ENCODE measurements around the gene DYRK1B. TPM values are rescaled to one million over a fixed set of nuclear protein-coding genes. Genes with fewer than 3 reads are reported as not detected.
A peak's percentile ranks its signal among the peaks of the same experiment; 100 is the strongest.

The DYRK1B gene
- total RNA-seq, 4 donors from 2014 or later = 9.3 to 19.4 (median 15.4) TPM

GRCh38 chr19:39807846-39808364 lies 26.1 kb downstream of the DYRK1B start:
- no peak overlapping the region for H3K4me3 ChIP-seq
- H3K4me1 ChIP-seq = peaks cover 0 to 5% (median 3%) of the 10 kb centered on the region in 4 donors
- H3K27ac ChIP-seq (replicated peaks in 1 of 4) = no peak overlapping the region
- intact Hi-C loops (cut with DNase I) = no loop called here
- peak; percentile 10 for DNase-seq (ENCODE audit: extremely low spot score)
- peaks cover 0 to 5% (median 0%) of the 10 kb centered on the region in 4 donors for H3K27me3 ChIP-seq
- TF ChIP-seq POLR2AphosphoS5 (IDR thresholded peaks at IDR 0.05) (no peak), POLR2A (IDR thresholded peaks at IDR 0.05; ENCODE audit: low read depth) (no peak), EP300 (IDR thresholded peaks at IDR 0.05) (no peak), CTCF (IDR thresholded peaks at IDR 0.05) (no peak)
- WGBS = 73% methylated on average over 5 of the region's 5 CpGs
- H3K36me3 ChIP-seq = no peaks in the 10 kb centered on the region
- no peaks in the 10 kb centered on the region for H3K9me3 ChIP-seq

- no peak for TF ChIP-seq EP300 (IDR thresholded peaks at IDR 0.05)
- TF ChIP-seq CTCF (IDR thresholded peaks at IDR 0.05) = no peak
- no peak for TF ChIP-seq POLR2A (IDR thresholded peaks at IDR 0.05; ENCODE audit: low read depth)
- TF ChIP-seq POLR2AphosphoS5 (IDR thresholded peaks at IDR 0.05) = no peak
- Histone ChIP-seq H3K27me3 (peaks cover 0 to 5% (median 0%) of the 10 kb centered on the region in 4 donors), H3K36me3 (no peaks in the 10 kb centered on the region), H3K4me3 (no peak overlapping the region), H3K4me1 (peaks cover 0 to 7% (median 6%) of the 10 kb centered on the region in 4 donors), H3K9me3 (no peaks in the 10 kb centered on the region), H3K27ac (replicated peaks in 1 of 4) (no peak overlapping the region)
- DNase-seq (ENCODE audit: extremely low spot score) = peak; percentile 17
- intact Hi-C loops (cut with DNase I) = no loop called here
- WGBS = 52% methylated on average over 5 of the region's 5 CpGs
These were observed 28.9 kb downstream of the DYRK1B start for GRCh38 chr19:39805104-39805503.

GRCh38 chr19:39802958-39803357 lies 31.0 kb downstream of the DYRK1B start:
- Histone ChIP-seq H3K9me3 (no peaks in the 10 kb centered on the region), H3K4me1 (peaks cover 0 to 7% (median 6%) of the 10 kb centered on the region in 4 donors), H3K27me3 (peaks cover 0 to 5% (median 0%) of the 10 kb centered on the region in 4 donors), H3K27ac (replicated peaks in 1 of 4) (no peak overlapping the region), H3K36me3 (no peaks in the 10 kb centered on the region), H3K4me3 (no peak overlapping the region)
- WGBS = 13% methylated on average over 4 of the region's 4 CpGs
- intact Hi-C loops (cut with DNase I) = no loop called here
- TF ChIP-seq POLR2AphosphoS5 (IDR thresholded peaks at IDR 0.05) (no peak), POLR2A (IDR thresholded peaks at IDR 0.05; ENCODE audit: low read depth) (no peak), EP300 (IDR thresholded peaks at IDR 0.05) (no peak), CTCF (IDR thresholded peaks at IDR 0.05) (no peak)
- no peak for DNase-seq (ENCODE audit: extremely low spot score)

- Histone ChIP-seq H3K9me3 (no peaks in the 10 kb centered on the region), H3K4me1 (peaks cover 0 to 6% (median 3%) of the 10 kb centered on the region in 4 donors), H3K36me3 (no peaks in the 10 kb centered on the region), H3K27ac (replicated peaks in 1 of 4) (no peak overlapping the region), H3K27me3 (peaks cover 0 to 5% (median 0%) of the 10 kb centered on the region in 4 donors), H3K4me3 (no peak overlapping the region)
- no peak for DNase-seq (ENCODE audit: extremely low spot score)
- intact Hi-C loops (cut with DNase I) = loop anchor here (5.0 kb wide), 1 partner anchor 425 kb away; no protein-coding TSS in a partner anchor
- 59% methylated on average over 2 of the region's 2 CpGs for WGBS
- TF ChIP-seq CTCF (IDR thresholded peaks at IDR 0.05) = no peak
- no peak for TF ChIP-seq POLR2A (IDR thresholded peaks at IDR 0.05; ENCODE audit: low read depth)
- TF ChIP-seq EP300 (IDR thresholded peaks at IDR 0.05) = no peak
- no peak for TF ChIP-seq POLR2AphosphoS5 (IDR thresholded peaks at IDR 0.05)
These were observed 36.9 kb downstream of the DYRK1B start for GRCh38 chr19:39797083-39797482.
